Measurements from ENCODE around the gene SPECC1.

Gene SPECC1

DNA sequence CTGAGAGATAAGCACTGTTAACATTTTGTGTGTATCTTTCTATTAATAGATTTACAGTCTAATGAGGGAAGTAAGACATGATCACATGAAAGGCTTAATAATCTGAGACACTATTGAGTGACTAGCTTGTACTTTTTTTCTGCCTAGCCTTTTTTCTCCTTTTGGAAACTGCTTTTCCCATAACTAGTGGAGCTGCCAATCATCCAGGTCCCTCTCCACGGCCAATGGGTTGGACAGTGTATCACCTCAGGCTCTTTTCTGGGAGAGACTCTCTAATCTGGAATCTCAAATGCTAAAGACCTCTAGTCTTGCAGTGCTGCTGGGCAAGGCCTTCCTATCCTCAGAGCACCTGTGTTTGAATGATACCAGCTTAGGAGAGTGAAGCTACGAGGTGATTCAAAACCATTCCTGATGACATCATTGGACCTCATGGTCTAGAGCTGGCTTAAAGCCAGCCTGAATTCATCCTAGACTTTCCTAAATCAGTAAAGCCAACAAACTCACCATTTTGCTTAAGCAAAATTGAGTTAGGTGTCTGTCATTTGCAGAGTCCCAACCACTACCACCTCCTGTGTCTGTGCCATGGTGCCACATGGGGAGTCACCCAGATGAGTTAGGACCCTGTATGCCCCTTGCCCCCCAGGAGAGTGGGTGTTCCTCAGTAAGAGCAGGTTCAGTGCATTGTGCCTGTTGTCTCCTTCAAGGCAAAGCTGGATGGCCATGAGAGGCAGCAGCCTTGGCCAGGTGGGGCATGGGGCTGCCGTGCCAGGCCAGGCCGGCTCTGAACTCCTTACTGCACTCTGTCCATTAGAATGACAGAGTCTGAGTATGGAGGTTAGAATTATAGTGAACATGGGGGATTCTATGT lies 62.9 kb downstream of the SPECC1 start:
- H3K4me1 ChIP-seq (ENCODE audit: control insufficient read depth, low read length): no peaks in the 10 kb centered on the region
- H3K9me2 ChIP-seq (replicated peaks; ENCODE audit: control insufficient read depth, low read length): no peaks in the 10 kb centered on the region
- H3K4me2 ChIP-seq (ENCODE audit: low read length): no peak overlapping the region
- H3F3A ChIP-seq (ENCODE audit: control insufficient read depth, insufficient read depth): no peaks in the 10 kb centered on the region
- TF ChIP-seq EZH2phosphoT487 (IDR thresholded peaks at IDR 0.05; ENCODE audit: borderline replicate concordance, low read length): no peak
- TF ChIP-seq, protein P1, sequence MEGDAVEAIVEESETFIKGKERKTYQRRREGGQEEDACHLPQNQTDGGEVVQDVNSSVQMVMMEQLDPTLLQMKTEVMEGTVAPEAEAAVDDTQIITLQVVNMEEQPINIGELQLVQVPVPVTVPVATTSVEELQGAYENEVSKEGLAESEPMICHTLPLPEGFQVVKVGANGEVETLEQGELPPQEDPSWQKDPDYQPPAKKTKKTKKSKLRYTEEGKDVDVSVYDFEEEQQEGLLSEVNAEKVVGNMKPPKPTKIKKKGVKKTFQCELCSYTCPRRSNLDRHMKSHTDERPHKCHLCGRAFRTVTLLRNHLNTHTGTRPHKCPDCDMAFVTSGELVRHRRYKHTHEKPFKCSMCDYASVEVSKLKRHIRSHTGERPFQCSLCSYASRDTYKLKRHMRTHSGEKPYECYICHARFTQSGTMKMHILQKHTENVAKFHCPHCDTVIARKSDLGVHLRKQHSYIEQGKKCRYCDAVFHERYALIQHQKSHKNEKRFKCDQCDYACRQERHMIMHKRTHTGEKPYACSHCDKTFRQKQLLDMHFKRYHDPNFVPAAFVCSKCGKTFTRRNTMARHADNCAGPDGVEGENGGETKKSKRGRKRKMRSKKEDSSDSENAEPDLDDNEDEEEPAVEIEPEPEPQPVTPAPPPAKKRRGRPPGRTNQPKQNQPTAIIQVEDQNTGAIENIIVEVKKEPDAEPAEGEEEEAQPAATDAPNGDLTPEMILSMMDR (IDR thresholded peaks at IDR 0.05; ENCODE audit: low read depth, low read length, poor library complexity, severe bottlenecking): no peak
- H4K20me1 ChIP-seq (ENCODE audit: control insufficient read depth, insufficient read depth, low read depth, low read length): no peaks in the 10 kb centered on the region
- no peaks in the 10 kb centered on the region for H3K79me2 ChIP-seq (ENCODE audit: control insufficient read depth, low read length)
- no peak overlapping the region for H3K4me3 ChIP-seq (ENCODE audit: low read length)
- peaks cover 35% of the 10 kb centered on the region for H3K27me3 ChIP-seq (ENCODE audit: control insufficient read depth, low read length)
- no peaks in the 10 kb centered on the region for H3K36me3 ChIP-seq (ENCODE audit: control insufficient read depth, low read length)
- H3K9me3 ChIP-seq (ENCODE audit: control insufficient read depth, insufficient read depth, low read length): no peaks in the 10 kb centered on the region
- no peak overlapping the region for H3K27ac ChIP-seq (ENCODE audit: low read depth, low read length)

DNA sequence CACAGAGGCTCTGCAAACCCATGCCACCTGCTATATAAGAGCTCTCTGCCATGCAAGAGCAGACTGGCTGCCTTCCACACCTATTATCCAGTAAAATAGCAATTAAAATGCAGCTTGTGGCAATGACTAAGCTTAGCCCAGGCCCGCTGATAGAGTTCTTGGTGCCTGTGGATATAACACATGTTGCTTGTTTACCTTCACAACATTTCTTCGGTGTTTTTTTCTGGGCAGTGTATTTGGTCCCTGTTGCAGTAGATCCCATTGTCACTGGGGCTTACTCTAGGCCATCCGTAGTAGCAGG lies 63.5 kb downstream of the SPECC1 start:
- Histone ChIP-seq H3K9me2 (replicated peaks; ENCODE audit: control insufficient read depth, low read length) (no peaks in the 10 kb centered on the region), H3K4me2 (ENCODE audit: low read length) (no peak overlapping the region), H3K79me2 (ENCODE audit: control insufficient read depth, low read length) (no peaks in the 10 kb centered on the region), H3K9me3 (ENCODE audit: control insufficient read depth, insufficient read depth, low read length) (no peaks in the 10 kb centered on the region), H3K4me3 (ENCODE audit: low read length) (no peak overlapping the region), H3K27me3 (ENCODE audit: control insufficient read depth, low read length) (peaks cover 35% of the 10 kb centered on the region), H4K20me1 (ENCODE audit: control insufficient read depth, insufficient read depth, low read depth, low read length) (no peaks in the 10 kb centered on the region), H3K36me3 (ENCODE audit: control insufficient read depth, low read length) (no peaks in the 10 kb centered on the region), H3K27ac (ENCODE audit: low read depth, low read length) (no peak overlapping the region), H3F3A (ENCODE audit: control insufficient read depth, insufficient read depth) (no peaks in the 10 kb centered on the region), H3K4me1 (ENCODE audit: control insufficient read depth, low read length) (no peaks in the 10 kb centered on the region)
- TF ChIP-seq EZH2phosphoT487 (IDR thresholded peaks at IDR 0.05; ENCODE audit: borderline replicate concordance, low read length): no peak
- TF ChIP-seq, protein P1 (IDR thresholded peaks at IDR 0.05; ENCODE audit: low read depth, low read length, poor library complexity, severe bottlenecking): no peak

DNA sequence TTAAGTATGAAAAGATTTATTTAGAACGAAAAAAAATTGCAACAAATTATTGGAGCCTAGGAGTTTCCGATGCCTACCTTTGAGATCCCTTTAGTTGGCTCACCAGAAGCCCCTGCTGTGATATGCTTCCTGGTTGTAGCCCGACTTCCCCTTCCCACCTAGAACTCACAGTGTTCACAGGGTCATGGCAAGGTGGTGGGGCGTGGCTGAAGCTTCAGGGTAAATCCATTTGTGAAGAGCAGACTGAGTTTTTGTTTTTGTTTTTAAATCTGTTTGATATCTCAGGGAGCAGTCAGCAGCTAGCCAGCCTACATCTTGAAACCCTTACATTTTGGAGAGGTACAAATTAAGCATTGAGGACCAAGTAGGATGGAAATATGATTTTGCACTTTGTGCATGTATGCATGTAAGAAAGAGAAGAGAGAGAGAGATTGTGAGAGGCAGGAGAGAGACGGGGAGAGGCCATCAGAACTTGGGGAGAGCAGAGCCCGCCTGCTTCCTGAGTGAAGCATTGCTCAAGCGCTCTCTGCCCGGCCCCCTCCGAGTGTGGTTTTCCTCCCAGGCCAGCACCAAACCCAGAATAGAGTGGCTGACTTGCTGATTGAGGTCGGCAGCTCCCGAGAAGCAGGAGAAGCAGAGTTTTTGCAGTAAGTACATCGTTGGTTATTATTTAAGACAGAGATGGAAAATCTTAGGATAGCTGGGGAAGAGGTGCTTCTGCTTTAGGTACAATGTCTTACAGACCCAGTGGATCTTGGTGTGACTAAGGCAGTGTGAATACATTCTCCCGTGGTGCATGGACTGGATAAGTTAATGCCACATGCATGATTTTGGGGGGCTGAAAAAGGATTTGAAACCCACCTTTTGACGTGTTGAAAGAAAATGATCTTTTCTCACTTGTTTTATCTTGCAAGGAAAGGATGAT lies 64.2 kb downstream of the SPECC1 start:
- no peaks in the 10 kb centered on the region for H3K4me1 ChIP-seq (ENCODE audit: control insufficient read depth, low read length)
- no peak overlapping the region for H3K27ac ChIP-seq (ENCODE audit: low read depth, low read length)
- no peaks in the 10 kb centered on the region for H3K9me3 ChIP-seq (ENCODE audit: control insufficient read depth, insufficient read depth, low read length)
- H3K4me2 ChIP-seq (ENCODE audit: low read length): no peak overlapping the region
- H3K79me2 ChIP-seq (ENCODE audit: control insufficient read depth, low read length): no peaks in the 10 kb centered on the region
- no peaks in the 10 kb centered on the region for H3K36me3 ChIP-seq (ENCODE audit: control insufficient read depth, low read length)
- H3K27me3 ChIP-seq (ENCODE audit: control insufficient read depth, low read length): peaks cover 35% of the 10 kb centered on the region
- TF ChIP-seq, protein P1 (IDR thresholded peaks at IDR 0.05; ENCODE audit: low read depth, low read length, poor library complexity, severe bottlenecking): no peak
- no peak for TF ChIP-seq EZH2phosphoT487 (IDR thresholded peaks at IDR 0.05; ENCODE audit: borderline replicate concordance, low read length)
- no peaks in the 10 kb centered on the region for H3K9me2 ChIP-seq (replicated peaks; ENCODE audit: control insufficient read depth, low read length)
- H4K20me1 ChIP-seq (ENCODE audit: control insufficient read depth, insufficient read depth, low read depth, low read length): no peaks in the 10 kb centered on the region
- no peaks in the 10 kb centered on the region for H3F3A ChIP-seq (ENCODE audit: control insufficient read depth, insufficient read depth)
- H3K4me3 ChIP-seq (ENCODE audit: low read length): no peak overlapping the region
